ENCODE data around the gene ANXA2.

GRCh38 chr15:60418096-60418495 is 20.3 kb upstream of the ANXA2 start:
- TF ChIP-seq, protein P1, sequence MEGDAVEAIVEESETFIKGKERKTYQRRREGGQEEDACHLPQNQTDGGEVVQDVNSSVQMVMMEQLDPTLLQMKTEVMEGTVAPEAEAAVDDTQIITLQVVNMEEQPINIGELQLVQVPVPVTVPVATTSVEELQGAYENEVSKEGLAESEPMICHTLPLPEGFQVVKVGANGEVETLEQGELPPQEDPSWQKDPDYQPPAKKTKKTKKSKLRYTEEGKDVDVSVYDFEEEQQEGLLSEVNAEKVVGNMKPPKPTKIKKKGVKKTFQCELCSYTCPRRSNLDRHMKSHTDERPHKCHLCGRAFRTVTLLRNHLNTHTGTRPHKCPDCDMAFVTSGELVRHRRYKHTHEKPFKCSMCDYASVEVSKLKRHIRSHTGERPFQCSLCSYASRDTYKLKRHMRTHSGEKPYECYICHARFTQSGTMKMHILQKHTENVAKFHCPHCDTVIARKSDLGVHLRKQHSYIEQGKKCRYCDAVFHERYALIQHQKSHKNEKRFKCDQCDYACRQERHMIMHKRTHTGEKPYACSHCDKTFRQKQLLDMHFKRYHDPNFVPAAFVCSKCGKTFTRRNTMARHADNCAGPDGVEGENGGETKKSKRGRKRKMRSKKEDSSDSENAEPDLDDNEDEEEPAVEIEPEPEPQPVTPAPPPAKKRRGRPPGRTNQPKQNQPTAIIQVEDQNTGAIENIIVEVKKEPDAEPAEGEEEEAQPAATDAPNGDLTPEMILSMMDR (IDR thresholded peaks at IDR 0.05; ENCODE audit: low read depth, low read length, missing input control), result no peak
- TF ChIP-seq YY1 (IDR thresholded peaks at IDR 0.05) (no peak), JUND (IDR thresholded peaks at IDR 0.05) (no peak), FOXA2 (IDR thresholded peaks at IDR 0.05) (no peak), RAD21 (IDR thresholded peaks at IDR 0.05) (no peak), HNF4G (IDR thresholded peaks at IDR 0.05) (no peak), SP1 (IDR thresholded peaks at IDR 0.05) (no peak), MAX (IDR thresholded peaks at IDR 0.05) (no peak), HNF4A (conservative IDR thresholded peaks at IDR 0.05) (no peak), GABPA (IDR thresholded peaks at IDR 0.05 in 1 of 2, conservative IDR thresholded peaks at IDR 0.05 in 1 of 2) (no peak)
- TF ChIP-seq, protein P2, sequence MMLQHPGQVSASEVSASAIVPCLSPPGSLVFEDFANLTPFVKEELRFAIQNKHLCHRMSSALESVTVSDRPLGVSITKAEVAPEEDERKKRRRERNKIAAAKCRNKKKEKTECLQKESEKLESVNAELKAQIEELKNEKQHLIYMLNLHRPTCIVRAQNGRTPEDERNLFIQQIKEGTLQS (IDR thresholded peaks at IDR 0.05), result no peak
- TF ChIP-seq, protein P3, sequence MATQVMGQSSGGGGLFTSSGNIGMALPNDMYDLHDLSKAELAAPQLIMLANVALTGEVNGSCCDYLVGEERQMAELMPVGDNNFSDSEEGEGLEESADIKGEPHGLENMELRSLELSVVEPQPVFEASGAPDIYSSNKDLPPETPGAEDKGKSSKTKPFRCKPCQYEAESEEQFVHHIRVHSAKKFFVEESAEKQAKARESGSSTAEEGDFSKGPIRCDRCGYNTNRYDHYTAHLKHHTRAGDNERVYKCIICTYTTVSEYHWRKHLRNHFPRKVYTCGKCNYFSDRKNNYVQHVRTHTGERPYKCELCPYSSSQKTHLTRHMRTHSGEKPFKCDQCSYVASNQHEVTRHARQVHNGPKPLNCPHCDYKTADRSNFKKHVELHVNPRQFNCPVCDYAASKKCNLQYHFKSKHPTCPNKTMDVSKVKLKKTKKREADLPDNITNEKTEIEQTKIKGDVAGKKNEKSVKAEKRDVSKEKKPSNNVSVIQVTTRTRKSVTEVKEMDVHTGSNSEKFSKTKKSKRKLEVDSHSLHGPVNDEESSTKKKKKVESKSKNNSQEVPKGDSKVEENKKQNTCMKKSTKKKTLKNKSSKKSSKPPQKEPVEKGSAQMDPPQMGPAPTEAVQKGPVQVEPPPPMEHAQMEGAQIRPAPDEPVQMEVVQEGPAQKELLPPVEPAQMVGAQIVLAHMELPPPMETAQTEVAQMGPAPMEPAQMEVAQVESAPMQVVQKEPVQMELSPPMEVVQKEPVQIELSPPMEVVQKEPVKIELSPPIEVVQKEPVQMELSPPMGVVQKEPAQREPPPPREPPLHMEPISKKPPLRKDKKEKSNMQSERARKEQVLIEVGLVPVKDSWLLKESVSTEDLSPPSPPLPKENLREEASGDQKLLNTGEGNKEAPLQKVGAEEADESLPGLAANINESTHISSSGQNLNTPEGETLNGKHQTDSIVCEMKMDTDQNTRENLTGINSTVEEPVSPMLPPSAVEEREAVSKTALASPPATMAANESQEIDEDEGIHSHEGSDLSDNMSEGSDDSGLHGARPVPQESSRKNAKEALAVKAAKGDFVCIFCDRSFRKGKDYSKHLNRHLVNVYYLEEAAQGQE (IDR thresholded peaks at IDR 0.05), result no peak

Measured in liver (tissue), 3 donors.